ENCODE results near the gene RBM42.

Gene RBM42

DNA sequence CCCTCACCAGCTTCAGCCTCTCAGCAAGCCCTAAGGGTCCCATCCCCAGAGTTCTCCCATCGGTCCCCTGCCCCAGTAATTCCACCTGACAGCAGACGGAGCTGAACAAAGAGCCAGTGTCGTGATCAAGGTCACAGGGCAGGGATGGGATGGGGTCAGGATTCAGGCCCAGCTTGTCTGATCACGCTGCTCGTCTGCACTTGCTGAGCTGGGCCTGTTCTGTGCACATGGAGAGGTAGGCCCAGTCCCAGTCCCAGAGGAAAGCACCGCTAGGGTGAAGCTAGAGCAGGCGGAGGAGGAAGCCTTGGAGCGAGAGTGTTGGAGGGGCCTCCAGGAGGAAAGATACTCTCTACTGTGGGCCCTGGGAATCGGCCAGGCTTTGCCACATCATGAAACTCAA is 7.1 kb upstream of the RBM42 start:
- TF ChIP-seq, protein P1, sequence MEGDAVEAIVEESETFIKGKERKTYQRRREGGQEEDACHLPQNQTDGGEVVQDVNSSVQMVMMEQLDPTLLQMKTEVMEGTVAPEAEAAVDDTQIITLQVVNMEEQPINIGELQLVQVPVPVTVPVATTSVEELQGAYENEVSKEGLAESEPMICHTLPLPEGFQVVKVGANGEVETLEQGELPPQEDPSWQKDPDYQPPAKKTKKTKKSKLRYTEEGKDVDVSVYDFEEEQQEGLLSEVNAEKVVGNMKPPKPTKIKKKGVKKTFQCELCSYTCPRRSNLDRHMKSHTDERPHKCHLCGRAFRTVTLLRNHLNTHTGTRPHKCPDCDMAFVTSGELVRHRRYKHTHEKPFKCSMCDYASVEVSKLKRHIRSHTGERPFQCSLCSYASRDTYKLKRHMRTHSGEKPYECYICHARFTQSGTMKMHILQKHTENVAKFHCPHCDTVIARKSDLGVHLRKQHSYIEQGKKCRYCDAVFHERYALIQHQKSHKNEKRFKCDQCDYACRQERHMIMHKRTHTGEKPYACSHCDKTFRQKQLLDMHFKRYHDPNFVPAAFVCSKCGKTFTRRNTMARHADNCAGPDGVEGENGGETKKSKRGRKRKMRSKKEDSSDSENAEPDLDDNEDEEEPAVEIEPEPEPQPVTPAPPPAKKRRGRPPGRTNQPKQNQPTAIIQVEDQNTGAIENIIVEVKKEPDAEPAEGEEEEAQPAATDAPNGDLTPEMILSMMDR (IDR thresholded peaks at IDR 0.05): no peak
- Histone ChIP-seq H3K4me3 (no peak overlapping the region), H3K27ac (no peak overlapping the region)
- no peak for DNase-seq (ENCODE audit: low spot score)

DNA sequence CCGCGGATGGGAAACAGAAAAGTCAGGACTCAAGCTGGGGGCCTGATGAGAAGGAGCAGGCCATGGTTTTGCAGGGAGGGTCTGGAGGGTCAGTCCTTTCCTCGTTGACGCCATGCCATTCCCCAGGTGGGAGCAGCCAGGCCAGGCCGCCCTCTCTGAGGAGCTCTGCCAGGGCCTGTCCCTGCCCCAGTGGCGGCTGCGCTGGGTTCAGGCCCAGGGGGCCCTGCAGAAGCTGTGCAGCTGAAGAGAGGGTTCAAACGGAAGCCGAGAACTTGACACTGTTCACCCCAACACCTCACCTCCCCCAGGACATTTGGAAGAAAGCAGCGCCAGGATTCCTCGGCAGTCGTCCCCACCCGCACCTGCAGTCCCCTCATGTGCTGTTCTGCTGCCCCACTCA is 6.1 kb upstream of the RBM42 start:
- DNase-seq (ENCODE audit: low spot score): no peak
- TF ChIP-seq, protein P1 (IDR thresholded peaks at IDR 0.05): no peak
- Histone ChIP-seq H3K4me3 (no peak overlapping the region), H3K27ac (no peak overlapping the region)

DNA sequence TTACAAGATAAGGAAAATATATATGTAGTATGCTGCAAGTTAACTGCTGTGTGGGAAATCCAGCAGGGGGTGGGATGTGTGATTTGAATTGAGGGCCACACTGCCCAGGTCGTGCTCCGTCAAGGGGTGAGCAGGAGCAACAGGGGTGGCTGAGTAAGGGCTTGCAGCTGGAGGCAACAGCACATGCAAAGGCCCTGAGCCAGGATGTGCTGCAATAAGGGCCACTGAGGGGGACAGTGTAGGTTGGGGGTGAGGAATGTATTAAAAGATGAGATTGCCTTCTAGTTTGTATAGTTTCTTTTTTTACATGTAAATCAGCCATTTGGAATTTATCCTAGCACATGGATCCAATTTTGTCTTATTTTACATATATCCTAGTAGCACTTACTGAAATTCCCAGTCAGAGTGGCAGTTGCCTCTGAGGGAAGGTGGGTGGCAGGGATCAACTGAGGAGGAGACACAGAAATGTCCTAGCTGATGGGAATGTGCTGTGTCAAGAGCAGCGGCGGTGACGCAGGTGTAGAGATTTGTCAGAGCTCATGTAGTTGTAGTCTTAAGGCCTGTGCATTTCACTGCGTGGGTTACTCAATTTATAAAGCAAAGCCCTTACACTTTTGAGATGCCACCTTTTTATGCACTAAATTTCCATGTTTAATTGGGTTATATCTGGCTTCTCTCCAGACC is 5.4 kb upstream of the RBM42 start:
- no peak overlapping the region for H3K4me3 ChIP-seq
- DNase-seq (ENCODE audit: low spot score): no peak
- TF ChIP-seq, protein P1 (IDR thresholded peaks at IDR 0.05): no peak

DNA sequence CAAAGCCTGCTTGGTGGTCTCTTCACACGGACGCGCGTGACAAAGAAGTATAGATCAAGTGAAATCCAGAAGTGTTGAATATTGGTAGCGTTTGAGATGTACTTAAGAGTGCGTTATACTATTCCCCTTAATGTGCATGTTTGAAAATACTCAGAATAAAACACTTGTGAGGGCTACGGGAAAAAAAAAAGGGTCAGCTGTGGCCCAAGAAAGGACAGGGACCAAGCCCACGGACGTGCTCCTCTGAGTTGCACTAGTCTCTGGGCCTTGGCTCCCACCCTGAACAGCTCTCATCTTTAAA is 622 bp upstream of the RBM42 start:
- peak overlapping the region; percentile 81 to 90 for H3K27ac ChIP-seq
- DNase-seq (ENCODE audit: low spot score): no peak
- TF ChIP-seq, protein P1 (IDR thresholded peaks at IDR 0.05): no peak
- H3K4me3 ChIP-seq: peak overlapping the region; percentile 88

More for the DNA sequence above, 5.4 kb upstream of the RBM42 start:
- no peak overlapping the region for H3K27ac ChIP-seq

- H3K27ac ChIP-seq: peak overlapping the region; percentile 90 to 91
- H3K4me3 ChIP-seq: peak overlapping the region; percentile 88
- TF ChIP-seq, protein P1 (IDR thresholded peaks at IDR 0.05): no peak
- DNase-seq (ENCODE audit: low spot score): no peak
Measured at GRCh38 chr19:35629332-35629633, 447 bp downstream of the RBM42 start.

DNA sequence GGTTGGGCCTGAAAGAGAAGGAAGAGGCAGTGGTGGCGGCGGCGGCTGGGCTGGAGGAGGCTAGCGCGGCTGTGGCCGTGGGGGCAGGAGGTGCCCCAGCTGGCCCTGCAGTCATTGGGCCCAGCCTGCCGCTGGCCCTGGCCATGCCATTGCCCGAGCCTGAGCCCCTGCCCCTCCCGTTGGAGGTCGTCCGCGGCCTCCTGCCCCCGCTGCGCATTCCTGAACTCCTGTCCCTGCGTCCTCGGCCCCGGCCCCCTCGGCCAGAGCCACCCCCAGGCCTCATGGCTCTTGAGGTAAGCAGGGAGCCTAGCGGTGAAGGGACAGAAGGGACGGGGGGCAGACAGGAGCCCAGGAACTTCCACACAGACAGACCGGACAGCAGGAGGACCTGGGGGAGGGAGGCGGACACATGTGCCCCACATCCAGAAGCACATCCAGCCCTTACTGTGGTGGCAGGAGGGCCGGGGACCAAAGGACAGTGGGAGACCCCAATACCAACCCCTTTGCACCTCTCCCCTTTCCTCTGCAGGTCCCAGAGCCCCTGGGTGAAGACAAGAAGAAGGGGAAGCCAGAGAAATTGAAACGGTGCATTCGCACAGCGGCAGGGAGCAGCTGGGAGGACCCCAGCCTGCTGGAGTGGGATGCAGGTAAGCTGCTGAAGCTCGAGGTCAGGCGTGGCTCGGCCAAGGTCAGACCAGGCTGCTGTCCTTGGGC is 5.0 kb downstream of the RBM42 start:
- no peak overlapping the region for H3K27ac ChIP-seq
- TF ChIP-seq, protein P1 (IDR thresholded peaks at IDR 0.05): no peak
- no peak overlapping the region for H3K4me3 ChIP-seq
- DNase-seq (ENCODE audit: low spot score): peak; percentile 57

DNA sequence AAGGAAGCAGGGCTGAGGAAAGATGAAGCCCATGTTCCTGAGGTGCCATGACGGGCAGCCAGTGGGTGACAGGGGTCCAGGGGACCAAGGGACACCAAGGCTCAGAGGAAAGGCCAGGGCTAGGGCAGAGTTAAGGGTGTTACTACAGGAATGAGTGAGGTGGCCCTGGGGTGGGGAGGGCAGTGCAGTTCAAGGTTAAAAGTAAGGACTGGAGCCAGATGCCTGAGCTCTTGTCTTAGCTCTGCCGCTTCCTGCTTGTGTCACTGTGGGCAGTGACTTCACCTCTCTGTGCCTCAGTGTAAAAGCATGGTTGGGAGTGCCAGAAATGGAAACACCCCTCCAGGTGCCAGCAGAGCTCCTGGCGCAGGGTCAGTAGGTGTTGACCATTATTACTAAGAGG is 7.8 kb downstream of the RBM42 start:
- Histone ChIP-seq H3K4me3 (no peak overlapping the region), H3K27ac (no peak overlapping the region)
- TF ChIP-seq, protein P1 (IDR thresholded peaks at IDR 0.05): no peak
- no peak for DNase-seq (ENCODE audit: low spot score)
